ENCODE measurements around the gene SIRT3. TPM values are rescaled to one million over a fixed set of nuclear protein-coding genes. Genes with fewer than 3 reads are reported as not detected.

The SIRT3 gene
- polyA plus RNA-seq, 4 donors: 15.9 to 46.7 (median 19.6) TPM

GRCh38 chr11:282171-282570 lies 46.0 kb upstream of the SIRT3 start:
- no peaks in the 10 kb centered on the region for H3K9me3 ChIP-seq (ENCODE audit: control insufficient read depth in 2 of 2, insufficient read depth in 1 of 2, low read depth in 1 of 2, low read length in 1 of 2)
- 8 to 40% (median 33%) methylated on average over 4 of the region's 4 CpGs for WGBS, 3 donors
- H3K4me3 ChIP-seq (ENCODE audit: low read depth in 1 of 3, low read length in 3 of 3): peak overlapping the region in 2 of 3 donors; percentile 51 to 91
- peak overlapping the region in 2 of 3 donors; percentile 94 to 97 for H3K27ac ChIP-seq (ENCODE audit: low read depth in 1 of 3, low read length in 2 of 3)
- peaks cover 0 to 25% (median 14%) of the 10 kb centered on the region in 3 donors for H3K27me3 ChIP-seq (ENCODE audit: control insufficient read depth in 3 of 3, insufficient read depth in 3 of 3, low read length in 3 of 3)
- H3K36me3 ChIP-seq (ENCODE audit: control insufficient read depth in 3 of 3, insufficient read depth in 2 of 3, low read depth in 1 of 3, low read length in 3 of 3): peaks cover 3 to 58% (median 23%) of the 10 kb centered on the region in 3 donors
- FAIRE-seq: no peak
- peaks cover 0 to 40% (median 1%) of the 10 kb centered on the region in 3 donors for H3K4me1 ChIP-seq (ENCODE audit: control insufficient read depth in 3 of 3, insufficient read depth in 2 of 3, low read depth in 1 of 3, low read length in 2 of 3)
- DNase-seq: peak in 1 of 2 donors; percentile 5

- DNase-seq: peak in 1 of 2 donors; percentile 5
- H3K4me3 ChIP-seq (ENCODE audit: low read depth in 1 of 3, low read length in 3 of 3): peak overlapping the region; percentile 27 to 91 (median 51)
- 12 to 24% (median 12%) methylated on average over 25 to 26 of the region's 26 CpGs for WGBS, 3 donors
These were observed 45.5 kb upstream of the SIRT3 start for GRCh38 chr11:281486-282161.

GRCh38 chr11:280706-281485 lies 44.8 kb upstream of the SIRT3 start:
- Histone ChIP-seq H3K4me1 (ENCODE audit: control insufficient read depth in 3 of 3, insufficient read depth in 2 of 3, low read depth in 1 of 3, low read length in 2 of 3) (peaks cover 0 to 37% (median 1%) of the 10 kb centered on the region in 3 donors), H3K27ac (ENCODE audit: low read depth in 1 of 3, low read length in 2 of 3) (peak overlapping the region; percentile 17 to 97 (median 94)), H3K27me3 (ENCODE audit: control insufficient read depth in 3 of 3, insufficient read depth in 3 of 3, low read length in 3 of 3) (peaks cover 0 to 25% (median 14%) of the 10 kb centered on the region in 3 donors), H3K4me3 (ENCODE audit: low read depth in 1 of 3, low read length in 3 of 3) (peak overlapping the region; percentile 27 to 91 (median 51)), H3K9me3 (ENCODE audit: control insufficient read depth in 2 of 2, insufficient read depth in 1 of 2, low read depth in 1 of 2, low read length in 1 of 2) (no peaks in the 10 kb centered on the region), H3K36me3 (ENCODE audit: control insufficient read depth in 3 of 3, insufficient read depth in 2 of 3, low read depth in 1 of 3, low read length in 3 of 3) (peaks cover 3 to 53% (median 23%) of the 10 kb centered on the region in 3 donors)
- FAIRE-seq: no peak
- peak; percentile 36 to 64 for DNase-seq
- 2 to 7% (median 5%) methylated on average over 69 to 79 of the region's 79 CpGs for WGBS, 3 donors

More at GRCh38 chr11:281486-282161, 45.5 kb upstream of the SIRT3 start:
- H3K9me3 ChIP-seq (ENCODE audit: control insufficient read depth in 2 of 2, insufficient read depth in 1 of 2, low read depth in 1 of 2, low read length in 1 of 2): no peaks in the 10 kb centered on the region
- peak overlapping the region in 2 of 3 donors; percentile 94 to 97 for H3K27ac ChIP-seq (ENCODE audit: low read depth in 1 of 3, low read length in 2 of 3)
- peaks cover 0 to 37% (median 1%) of the 10 kb centered on the region in 3 donors for H3K4me1 ChIP-seq (ENCODE audit: control insufficient read depth in 3 of 3, insufficient read depth in 2 of 3, low read depth in 1 of 3, low read length in 2 of 3)
- FAIRE-seq: no peak
- H3K27me3 ChIP-seq (ENCODE audit: control insufficient read depth in 3 of 3, insufficient read depth in 3 of 3, low read length in 3 of 3): peaks cover 0 to 25% (median 14%) of the 10 kb centered on the region in 3 donors
- peaks cover 3 to 58% (median 23%) of the 10 kb centered on the region in 3 donors for H3K36me3 ChIP-seq (ENCODE audit: control insufficient read depth in 3 of 3, insufficient read depth in 2 of 3, low read depth in 1 of 3, low read length in 3 of 3)

- H3K4me3 ChIP-seq (ENCODE audit: low read depth in 1 of 3, low read length in 3 of 3): peak overlapping the region; percentile 28 to 91 (median 64)
- H3K9me3 ChIP-seq (ENCODE audit: control insufficient read depth in 2 of 2, insufficient read depth in 1 of 2, low read depth in 1 of 2, low read length in 1 of 2): no peaks in the 10 kb centered on the region
- H3K36me3 ChIP-seq (ENCODE audit: control insufficient read depth in 3 of 3, insufficient read depth in 2 of 3, low read depth in 1 of 3, low read length in 3 of 3): peaks cover 3 to 46% (median 19%) of the 10 kb centered on the region in 3 donors
- 0 to 3% (median 1%) methylated on average over 37 to 85 of the region's 85 CpGs for WGBS, 3 donors
- peaks cover 0 to 25% (median 14%) of the 10 kb centered on the region in 3 donors for H3K27me3 ChIP-seq (ENCODE audit: control insufficient read depth in 3 of 3, insufficient read depth in 3 of 3, low read length in 3 of 3)
- FAIRE-seq (no peak), DNase-seq (peak; percentile 88)
- peak overlapping the region; percentile 94 to 97 (median 96) for H3K27ac ChIP-seq (ENCODE audit: low read depth in 1 of 3, low read length in 2 of 3)
- peaks cover 0 to 37% (median 1%) of the 10 kb centered on the region in 3 donors for H3K4me1 ChIP-seq (ENCODE audit: control insufficient read depth in 3 of 3, insufficient read depth in 2 of 3, low read depth in 1 of 3, low read length in 2 of 3)
These were observed 44.0 kb upstream of the SIRT3 start for GRCh38 chr11:279966-280705.

GRCh38 chr11:279040-279965 lies 43.2 kb upstream of the SIRT3 start:
- whole genome bisulfite sequencing, 3 donors: 3 to 12% (median 8%) methylated on average over 62 to 97 of the region's 97 CpGs
- DNase-seq (peak; percentile 29 to 62), FAIRE-seq (no peak)
- Histone ChIP-seq H3K4me3 (ENCODE audit: low read depth in 1 of 3, low read length in 3 of 3) (peak overlapping the region; percentile 28 to 91 (median 64)), H3K9me3 (ENCODE audit: control insufficient read depth in 2 of 2, insufficient read depth in 1 of 2, low read depth in 1 of 2, low read length in 1 of 2) (no peaks in the 10 kb centered on the region), H3K27ac (ENCODE audit: low read depth in 1 of 3, low read length in 2 of 3) (peak overlapping the region; percentile 94 to 97 (median 96)), H3K4me1 (ENCODE audit: control insufficient read depth in 3 of 3, insufficient read depth in 2 of 3, low read depth in 1 of 3, low read length in 2 of 3) (peaks cover 0 to 37% (median 1%) of the 10 kb centered on the region in 3 donors), H3K27me3 (ENCODE audit: control insufficient read depth in 3 of 3, insufficient read depth in 3 of 3, low read length in 3 of 3) (peaks cover 0 to 25% (median 14%) of the 10 kb centered on the region in 3 donors), H3K36me3 (ENCODE audit: control insufficient read depth in 3 of 3, insufficient read depth in 2 of 3, low read depth in 1 of 3, low read length in 3 of 3) (peaks cover 0 to 39% (median 19%) of the 10 kb centered on the region in 3 donors)

- H3K36me3 ChIP-seq (ENCODE audit: control insufficient read depth in 3 of 3, insufficient read depth in 2 of 3, low read depth in 1 of 3, low read length in 3 of 3): peaks cover 0 to 29% (median 15%) of the 10 kb centered on the region in 3 donors
- H3K27me3 ChIP-seq (ENCODE audit: control insufficient read depth in 3 of 3, insufficient read depth in 3 of 3, low read length in 3 of 3): peaks cover 0 to 25% (median 11%) of the 10 kb centered on the region in 3 donors
- H3K4me3 ChIP-seq (ENCODE audit: low read depth in 1 of 3, low read length in 3 of 3): peak within 1 kb of the TSS; percentile 28 to 91 (median 64)
- peak within 1 kb of the TSS; percentile 94 to 97 (median 96) for H3K27ac ChIP-seq (ENCODE audit: low read depth in 1 of 3, low read length in 2 of 3)
- peaks cover 0 to 37% (median 0%) of the 10 kb centered on the region in 3 donors for H3K4me1 ChIP-seq (ENCODE audit: control insufficient read depth in 3 of 3, insufficient read depth in 2 of 3, low read depth in 1 of 3, low read length in 2 of 3)
- FAIRE-seq: no peak
- DNase-seq: peak; percentile 91 to 96
- WGBS, 3 donors: 18 to 57% (median 39%) methylated on average over 20 to 21 of the region's 21 CpGs
- no peaks in the 10 kb centered on the region for H3K9me3 ChIP-seq (ENCODE audit: control insufficient read depth in 2 of 2, insufficient read depth in 1 of 2, low read depth in 1 of 2, low read length in 1 of 2)
These were observed 42.1 kb upstream of the SIRT3 start, which contains the start of gene NLRP6 for GRCh38 chr11:278001-278951. TSS of gene NLRP6 (plus strand) at chr11:278407. CDS start at chr11:278570, 163 bp downstream.
